Activated naive CD4-positive, alpha-beta T cell treated with anti-CD3 and anti-CD28 coated beads, Interleukin-2, amount 10 ng/mL, durations not matched to agents 7 days and 5 days (primary cell): ENCODE measurements around the gene PARP3.

ENCODE experiments used
- CTCF ChIA-PET: fragments of 350-600 bp; sonication (Branson Sonifier 250); formaldehyde crosslinking; loops from one replicate; lab custom pipeline; 2021; ENCODE audit warnings: antibody characterized with exemption; lab: Charles Lee
- DNase-seq: peaks from one replicate; pipeline ENCODE4 v3.0.0-alpha.2; 2020
- H3K27ac Mint-ChIP-seq: one replicate; pipeline ENCODE4 v1.8.0; 2021; ENCODE audit warnings: mild to moderate bottlenecking, moderate library complexity, mixed read lengths
- H3K27me3 Mint-ChIP-seq: one replicate; pipeline ENCODE4 v1.8.0; 2021; ENCODE audit warnings: mild to moderate bottlenecking, mixed read lengths
- H3K36me3 Mint-ChIP-seq: one replicate; pipeline ENCODE4 v1.8.0; 2021; ENCODE audit warnings: mixed read lengths
- H3K4me1 Mint-ChIP-seq: one replicate; pipeline ENCODE4 v1.8.0; 2021; ENCODE audit warnings: mixed read lengths
- H3K4me3 Mint-ChIP-seq: one replicate; pipeline ENCODE4 v1.8.0; 2021; ENCODE audit warnings: mild to moderate bottlenecking, moderate library complexity, mixed read lengths
- H3K9me3 Mint-ChIP-seq: one replicate; pipeline ENCODE4 v1.8.0; 2021; ENCODE audit warnings: mixed read lengths

Gene PARP3

GRCh38 chr3:51961602-51962569, 19.7 kb downstream of the PARP3 start:
- CTCF ChIA-PET = interaction anchor here (1.5 kb wide), 2 partner anchors 12 to 19 kb away, joined by 3 to 7 read pairs; partner anchors contain the start of gene ABHD14B
- Mint-ChIP-seq H3K27ac (no peak overlapping the region), H3K4me1 (peaks cover 15% of the 10 kb centered on the region), H3K9me3 (no peaks in the 10 kb centered on the region), H3K27me3 (peaks cover 76% of the 10 kb centered on the region), H3K4me3 (no peak overlapping the region), H3K36me3 (no peaks in the 10 kb centered on the region)
- no peak for DNase-seq

- no peak overlapping the region for H3K4me3 Mint-ChIP-seq
- CTCF ChIA-PET = interaction anchor here (0.9 to 1.5 kb wide), 3 partner anchors 9 to 20 kb away, joined by 3 to 5 read pairs (median 3); no protein-coding TSS in a partner anchor
- H3K4me1 Mint-ChIP-seq = peaks cover 16% of the 10 kb centered on the region
- no peaks in the 10 kb centered on the region for H3K9me3 Mint-ChIP-seq
- H3K36me3 Mint-ChIP-seq = no peaks in the 10 kb centered on the region
- H3K27me3 Mint-ChIP-seq = peaks cover 67% of the 10 kb centered on the region
- no peak overlapping the region for H3K27ac Mint-ChIP-seq
- DNase-seq = no peak
Measured at GRCh38 chr3:51962854-51963530, 20.8 kb downstream of the PARP3 start.

GRCh38 chr3:51963951-51964451, 21.8 kb downstream of the PARP3 start:
- Mint-ChIP-seq H3K36me3 (no peaks in the 10 kb centered on the region), H3K4me1 (peaks cover 19% of the 10 kb centered on the region), H3K4me3 (no peak overlapping the region), H3K9me3 (no peaks in the 10 kb centered on the region), H3K27me3 (peaks cover 64% of the 10 kb centered on the region), H3K27ac (no peak overlapping the region)
- CTCF ChIA-PET = interaction anchor here (1.4 to 2.7 kb wide), 2 partner anchors 10 kb away, joined by 5 to 12 read pairs; partner anchors contain the start of genes ABHD14A and ABHD14B
- DNase-seq = no peak

- no peak overlapping the region for H3K27ac Mint-ChIP-seq
- no peaks in the 10 kb centered on the region for H3K36me3 Mint-ChIP-seq
- H3K27me3 Mint-ChIP-seq = peaks cover 64% of the 10 kb centered on the region
- DNase-seq = no peak
- H3K9me3 Mint-ChIP-seq = no peaks in the 10 kb centered on the region
- CTCF ChIA-PET = interaction anchor here (2.7 kb wide), 1 partner anchor 10 kb away, joined by 12 read pairs; the partner anchor contains the start of genes ABHD14A and ABHD14B
- H3K4me1 Mint-ChIP-seq = peaks cover 20% of the 10 kb centered on the region
- no peak overlapping the region for H3K4me3 Mint-ChIP-seq
Measured at GRCh38 chr3:51964521-51964920, 22.4 kb downstream of the PARP3 start.

GRCh38 chr3:51966016-51966415, 23.9 kb downstream of the PARP3 start:
- Mint-ChIP-seq H3K4me3 (peak overlapping the region; percentile 82), H3K27ac (no peak overlapping the region)
- CTCF ChIA-PET = interaction anchor here (1.6 to 2.7 kb wide), 2 partner anchors 8 to 9 kb away, joined by 3 to 12 read pairs; partner anchors contain the start of genes ABHD14A and ABHD14B

GRCh38 chr3:51966486-51966885, 24.3 kb downstream of the PARP3 start:
- CTCF ChIA-PET = interaction anchor here (1.6 to 2.7 kb wide), 2 partner anchors 8 to 9 kb away, joined by 3 to 12 read pairs; partner anchors contain the start of genes ABHD14A and ABHD14B
- H3K27ac Mint-ChIP-seq = peak overlapping the region; percentile 73
- H3K4me1 Mint-ChIP-seq = peaks cover 20% of the 10 kb centered on the region
- H3K36me3 Mint-ChIP-seq = no peaks in the 10 kb centered on the region
- peaks cover 50% of the 10 kb centered on the region for H3K27me3 Mint-ChIP-seq
- DNase-seq = no peak
- H3K4me3 Mint-ChIP-seq = peak overlapping the region; percentile 82
- no peaks in the 10 kb centered on the region for H3K9me3 Mint-ChIP-seq

More at GRCh38 chr3:51966016-51966415, 23.9 kb downstream of the PARP3 start:
- Mint-ChIP-seq H3K4me1 (peaks cover 20% of the 10 kb centered on the region), H3K36me3 (no peaks in the 10 kb centered on the region), H3K9me3 (no peaks in the 10 kb centered on the region), H3K27me3 (peaks cover 55% of the 10 kb centered on the region)
- DNase-seq = no peak

- no peak for DNase-seq
- no peaks in the 10 kb centered on the region for H3K36me3 Mint-ChIP-seq
- no peaks in the 10 kb centered on the region for H3K9me3 Mint-ChIP-seq
- H3K4me1 Mint-ChIP-seq = peaks cover 20% of the 10 kb centered on the region
- H3K27ac Mint-ChIP-seq = peak overlapping the region; percentile 73
- peaks cover 45% of the 10 kb centered on the region for H3K27me3 Mint-ChIP-seq
- peak overlapping the region; percentile 82 for H3K4me3 Mint-ChIP-seq
- CTCF ChIA-PET = interaction anchor here (1.6 kb wide), 1 partner anchor 10 kb away, joined by 3 read pairs; no protein-coding TSS in a partner anchor
Measured at GRCh38 chr3:51966922-51967383, 24.8 kb downstream of the PARP3 start.

GRCh38 chr3:51967384-51968169, 25.4 kb downstream of the PARP3 start, which contains the start of gene PCBP4:
Gene PCBP4 (minus strand): TSS chr3:51967454. CDS start chr3:51961240, 6,214 bp downstream.
- Mint-ChIP-seq H3K36me3 (no peaks in the 10 kb centered on the region), H3K27me3 (peaks cover 39% of the 10 kb centered on the region), H3K4me1 (peaks cover 26% of the 10 kb centered on the region), H3K27ac (peak within 1 kb of the TSS; percentile 73), H3K4me3 (peak within 1 kb of the TSS; percentile 82), H3K9me3 (no peaks in the 10 kb centered on the region)
- peak; percentile 65 for DNase-seq
- CTCF ChIA-PET = no interaction called here

- Mint-ChIP-seq H3K27me3 (peaks cover 32% of the 10 kb centered on the region), H3K36me3 (no peaks in the 10 kb centered on the region), H3K27ac (no peak overlapping the region), H3K9me3 (no peaks in the 10 kb centered on the region), H3K4me3 (peak overlapping the region; percentile 80), H3K4me1 (peaks cover 26% of the 10 kb centered on the region)
- CTCF ChIA-PET = interaction anchor here (1.4 kb wide), 1 partner anchor 27 kb away, joined by 4 read pairs; the partner anchor contains the start of gene RRP9
- DNase-seq = no peak
Measured at GRCh38 chr3:51968170-51968775, 26.1 kb downstream of the PARP3 start.

- DNase-seq = no peak
- Mint-ChIP-seq H3K4me1 (peaks cover 30% of the 10 kb centered on the region), H3K36me3 (peaks cover 2% of the 10 kb centered on the region), H3K27ac (no peak overlapping the region), H3K9me3 (no peaks in the 10 kb centered on the region), H3K27me3 (peaks cover 27% of the 10 kb centered on the region), H3K4me3 (peak overlapping the region; percentile 42)
- CTCF ChIA-PET = interaction anchor here (0.7 to 1.4 kb wide), 2 partner anchors 12 to 28 kb away, joined by 3 to 4 read pairs; partner anchors contain the start of gene RRP9
Measured at GRCh38 chr3:51968883-51969678, 26.9 kb downstream of the PARP3 start.

GRCh38 chr3:51969841-51970240, 27.7 kb downstream of the PARP3 start:
- Mint-ChIP-seq H3K27ac (no peak overlapping the region), H3K4me3 (no peak overlapping the region)

More at GRCh38 chr3:51969841-51970240, 27.7 kb downstream of the PARP3 start:
- H3K27me3 Mint-ChIP-seq = peaks cover 21% of the 10 kb centered on the region
- CTCF ChIA-PET = interaction anchor here (0.8 to 1.4 kb wide), 3 partner anchors 27 to 31 kb away, joined by 3 to 4 read pairs (median 3); partner anchors contain the start of genes PARP3 and RRP9
- H3K9me3 Mint-ChIP-seq = no peaks in the 10 kb centered on the region
- peaks cover 38% of the 10 kb centered on the region for H3K4me1 Mint-ChIP-seq
- peaks cover 2% of the 10 kb centered on the region for H3K36me3 Mint-ChIP-seq
- no peak for DNase-seq
